Activated CD4-positive, alpha-beta T cell treated with anti-CD3 and anti-CD28 coated beads for 36 hours (primary cell): ENCODE measurements around the gene NUDCD2. TPM values are rescaled to one million over a fixed set of nuclear protein-coding genes. Genes with fewer than 3 reads are reported as not detected.

Experiments
- ATAC-seq: fragments of 200-7000 bp; cut with Tn5 transposase; one replicate; pipeline ENCODE4 v1.10.0; 2021; ENCODE audit warnings: mild to moderate bottlenecking, moderate library complexity
- CTCF ChIA-PET: fragments of 350-600 bp; sonication (Branson Sonifier 250); formaldehyde crosslinking; loops from one replicate; lab custom pipeline; 2021; ENCODE audit warnings: antibody characterized with exemption; lab: Charles Lee
- POLR2A ChIA-PET: fragments of 350-600 bp; sonication (Branson Sonifier 250); formaldehyde crosslinking; loops from one replicate; lab custom pipeline; 2021; ENCODE audit warnings: antibody characterized with exemption, inconsistent platforms; lab: Charles Lee
- DNase-seq: peaks from one replicate; pipeline ENCODE4 v3.0.0-alpha.2; 2020
- H3K27ac Mint-ChIP-seq: one replicate; pipeline ENCODE4 v1.8.0; 2021; ENCODE audit warnings: mixed read lengths
- H3K27me3 Mint-ChIP-seq: one replicate; pipeline ENCODE4 v1.8.0; 2021; ENCODE audit warnings: mixed read lengths
- H3K36me3 Mint-ChIP-seq: one replicate; pipeline ENCODE4 v1.8.0; 2021; ENCODE audit warnings: low read depth, mixed read lengths
- H3K4me1 Mint-ChIP-seq: one replicate; pipeline ENCODE4 v1.8.0; 2021; ENCODE audit warnings: mixed read lengths
- H3K4me3 Mint-ChIP-seq: one replicate; pipeline ENCODE4 v1.8.0; 2021; ENCODE audit warnings: mild to moderate bottlenecking, moderate library complexity, mixed read lengths
- H3K9me3 Mint-ChIP-seq: one replicate; pipeline ENCODE4 v1.8.0; 2021; ENCODE audit warnings: low read depth, mixed read lengths
- intact Hi-C, 2 experiments: fragments of 100-400 bp; cut with DNase I in 1 of 2; cut with micrococcal nuclease in 1 of 2; formaldehyde crosslinking; loops; one replicate each; pipeline versions ENCODE4 v1.14.2 to v1.15.1; 2022 to 2024; cut with DNase I, micrococcal nuclease
- total RNA-seq, 2 experiments: library from RNA; stranded (reverse); gene quantifications; one replicate each; pipeline ENCODE4 v1.2.3, GENCODE V29; 2021

NUDCD2 gene
- total RNA-seq, 2 experiments from 2014 or later = 37.8 to 51.3 TPM

DNA sequence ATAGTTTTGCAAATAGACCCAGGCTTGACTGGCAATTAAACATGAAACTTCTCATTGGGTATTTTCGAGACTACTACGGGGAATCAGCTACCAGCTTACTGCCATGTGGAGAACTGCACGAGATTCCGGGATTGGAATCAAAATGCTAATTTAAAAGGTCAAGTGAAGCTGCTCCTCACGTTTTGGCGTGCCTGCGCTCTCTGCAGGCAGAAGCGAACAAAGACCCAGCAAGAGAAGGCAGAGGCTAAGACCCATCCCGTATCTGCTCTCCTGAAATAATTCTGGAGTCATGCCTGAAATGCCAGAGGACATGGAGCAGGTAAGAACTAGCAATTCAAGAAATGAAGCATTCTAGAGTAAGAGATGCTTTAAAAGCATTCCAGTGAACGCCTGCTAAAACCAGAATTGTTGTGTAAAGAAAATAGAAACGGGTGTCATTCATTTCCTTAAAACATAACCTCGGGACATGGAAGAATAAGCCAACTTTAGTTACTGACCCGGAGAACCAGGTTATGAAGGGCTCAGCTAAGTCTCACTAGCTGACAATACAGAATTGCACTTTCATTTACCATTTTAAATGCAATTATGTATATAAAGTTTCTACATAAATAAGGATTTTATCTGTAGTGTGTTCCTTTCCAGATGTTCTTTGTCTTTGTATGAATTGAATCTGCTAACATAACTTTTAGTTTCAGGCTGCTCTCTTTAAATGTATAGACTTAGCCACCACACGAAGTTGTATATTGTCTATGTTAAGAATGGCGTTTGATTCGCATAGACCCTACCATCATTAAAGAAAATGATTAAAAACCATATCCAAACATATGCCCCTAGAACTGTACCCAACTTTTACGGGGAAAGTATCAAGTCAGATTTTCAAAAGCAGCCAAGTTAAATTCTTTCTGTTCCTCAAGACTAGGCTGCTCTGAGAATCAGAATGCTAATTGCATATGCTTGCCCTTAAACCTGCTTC lies 43.5 kb upstream of the NUDCD2 start:
- no peak for ATAC-seq
- peak; percentile 65 for DNase-seq
- peaks cover 20% of the 10 kb centered on the region for H3K4me1 Mint-ChIP-seq
- H3K27ac Mint-ChIP-seq = peak overlapping the region; percentile 98
- intact Hi-C loops = loop anchor here in 1 of 2 experiments (10.0 kb wide), 1 partner anchor 1959 kb away; the partner anchor contains the start of gene GABRB2
- peaks cover 3% of the 10 kb centered on the region for H3K36me3 Mint-ChIP-seq
- no peaks in the 10 kb centered on the region for H3K27me3 Mint-ChIP-seq
- peak overlapping the region; percentile 81 for H3K4me3 Mint-ChIP-seq
- ChIA-PET CTCF (interaction anchor here (1.3 to 3.5 kb wide), 3 partner anchors 24 to 64 kb away, joined by 3 to 26 read pairs (median 3); partner anchors contain the start of genes HMMR and NUDCD2), POLR2A (interaction anchor here (0.7 to 4.2 kb wide), 2 partner anchors 38 to 44 kb away, joined by 3 to 89 read pairs; partner anchors contain the start of genes HMMR and NUDCD2)
- no peaks in the 10 kb centered on the region for H3K9me3 Mint-ChIP-seq

DNA sequence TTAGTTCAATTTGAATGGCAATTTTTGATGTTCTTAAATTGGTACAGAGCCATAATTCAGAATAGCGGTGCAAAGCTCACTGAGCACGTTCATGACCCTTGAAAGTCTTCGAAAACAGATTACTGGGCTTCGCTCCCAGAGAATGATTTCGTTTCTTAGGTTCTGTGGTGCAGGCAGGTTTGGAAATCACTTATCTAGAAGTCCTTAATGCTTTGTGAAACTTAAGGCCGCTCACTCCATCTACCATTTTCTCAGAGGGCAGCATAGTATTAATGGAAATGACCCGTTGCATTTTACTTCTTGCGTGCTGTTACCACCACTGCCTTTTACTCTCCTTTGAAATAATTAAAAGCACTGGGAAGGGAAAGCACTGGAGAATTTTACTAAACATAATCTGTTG lies 42.6 kb upstream of the NUDCD2 start:
- Mint-ChIP-seq H3K27me3 (no peaks in the 10 kb centered on the region), H3K27ac (peak overlapping the region; percentile 98), H3K4me3 (peak overlapping the region; percentile 81), H3K36me3 (peaks cover 1% of the 10 kb centered on the region), H3K9me3 (no peaks in the 10 kb centered on the region), H3K4me1 (peaks cover 11% of the 10 kb centered on the region)
- intact Hi-C loops = loop anchor here in 1 of 2 experiments (10.0 kb wide), 1 partner anchor 1958 kb away; the partner anchor contains the start of gene GABRB2
- ChIA-PET CTCF (interaction anchor here (1.3 to 3.5 kb wide), 2 partner anchors 23 to 42 kb away, joined by 3 to 26 read pairs; partner anchors contain the start of genes HMMR and NUDCD2), POLR2A (interaction anchor here (4.2 kb wide), 1 partner anchor 43 kb away, joined by 89 read pairs; the partner anchor contains the start of genes HMMR and NUDCD2)
- DNase-seq = no peak
- no peak for ATAC-seq

DNA sequence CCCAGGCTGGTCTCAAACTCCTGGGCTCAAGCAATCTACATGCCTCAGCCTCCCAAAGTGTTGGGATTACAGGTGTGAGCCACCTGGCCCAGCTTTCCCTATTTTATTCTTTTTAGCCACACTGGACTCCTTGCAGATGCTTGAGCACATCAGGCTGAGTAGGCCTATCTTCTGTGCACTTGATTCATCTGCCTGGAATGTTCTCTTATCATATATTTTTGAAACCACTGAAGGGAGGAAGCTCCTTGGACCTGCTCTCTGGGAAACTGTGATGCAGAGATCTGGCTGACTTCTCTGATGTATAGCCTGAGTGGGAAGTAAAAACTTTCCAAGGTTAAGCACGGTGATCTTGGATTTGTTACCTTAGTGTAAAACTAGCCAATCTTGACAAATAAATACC lies 39.0 kb upstream of the NUDCD2 start:
- Mint-ChIP-seq H3K4me3 (no peak overlapping the region), H3K27ac (no peak overlapping the region), H3K9me3 (no peaks in the 10 kb centered on the region), H3K4me1 (peaks cover 9% of the 10 kb centered on the region), H3K36me3 (no peaks in the 10 kb centered on the region), H3K27me3 (no peaks in the 10 kb centered on the region)
- CTCF ChIA-PET = interaction anchor here (1.0 to 1.1 kb wide), 2 partner anchors 10 to 45 kb away, joined by 3 to 5 read pairs; no protein-coding TSS in a partner anchor
- intact Hi-C loops = no loop called here
- no peak for ATAC-seq
- POLR2A ChIA-PET = interaction anchor here (1.3 kb wide), 1 partner anchor 37 kb away, joined by 6 read pairs; no protein-coding TSS in a partner anchor
- no peak for DNase-seq

DNA sequence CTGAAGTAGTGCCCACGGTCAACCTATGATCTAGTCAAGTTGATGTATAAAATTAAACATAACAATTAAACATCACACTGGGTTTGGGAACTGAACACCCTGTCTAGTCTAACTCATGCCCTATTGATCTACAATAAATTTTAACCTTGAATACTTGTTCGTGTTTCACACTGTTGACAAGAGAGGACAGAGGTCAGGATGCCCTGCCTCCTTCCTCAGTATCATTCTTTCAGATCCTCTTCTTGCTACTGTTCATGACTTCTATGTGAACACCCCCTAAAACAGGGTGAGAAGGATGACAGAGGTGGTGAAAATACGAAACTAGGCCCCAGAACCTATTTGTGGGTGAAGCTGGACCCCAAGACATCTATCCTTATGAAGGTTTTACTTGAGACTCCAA lies 37.4 kb upstream of the NUDCD2 start:
- peaks cover under 1% of the 10 kb centered on the region for H3K4me1 Mint-ChIP-seq
- H3K36me3 Mint-ChIP-seq = peaks cover 8% of the 10 kb centered on the region
- POLR2A ChIA-PET = no interaction called here
- H3K27me3 Mint-ChIP-seq = no peaks in the 10 kb centered on the region
- no peak for DNase-seq
- no peaks in the 10 kb centered on the region for H3K9me3 Mint-ChIP-seq
- intact Hi-C loops = no loop called here
- no peak for ATAC-seq
- H3K4me3 Mint-ChIP-seq = no peak overlapping the region
- H3K27ac Mint-ChIP-seq = no peak overlapping the region
- CTCF ChIA-PET = no interaction called here

DNA sequence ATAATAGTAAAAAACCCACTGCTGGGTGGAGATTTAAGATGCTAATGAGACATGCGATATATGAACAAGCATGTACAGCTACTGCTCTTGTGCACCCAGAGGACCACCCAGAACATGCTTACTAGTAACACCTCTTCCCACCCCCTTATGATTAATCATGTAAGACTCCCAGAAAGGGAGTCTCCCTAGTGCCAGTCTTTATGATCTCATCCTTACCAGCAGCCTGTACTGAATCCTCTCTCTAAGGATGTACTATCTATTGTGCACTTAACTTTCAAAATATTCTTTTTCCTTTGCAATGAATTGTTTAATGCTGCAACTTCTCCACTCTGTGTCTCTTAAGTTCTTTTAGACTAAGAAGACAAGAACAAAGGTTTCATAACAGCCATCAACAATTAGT lies 36.4 kb upstream of the NUDCD2 start:
- CTCF ChIA-PET = interaction anchor here (1.1 kb wide), 1 partner anchor 80 kb away, joined by 3 read pairs; no protein-coding TSS in a partner anchor
- Mint-ChIP-seq H3K27me3 (no peaks in the 10 kb centered on the region), H3K27ac (no peak overlapping the region), H3K9me3 (no peaks in the 10 kb centered on the region), H3K4me3 (no peak overlapping the region), H3K4me1 (no peaks in the 10 kb centered on the region), H3K36me3 (peaks cover 9% of the 10 kb centered on the region)
- POLR2A ChIA-PET = no interaction called here
- ATAC-seq (no peak), DNase-seq (no peak)
- intact Hi-C loops = no loop called here

DNA sequence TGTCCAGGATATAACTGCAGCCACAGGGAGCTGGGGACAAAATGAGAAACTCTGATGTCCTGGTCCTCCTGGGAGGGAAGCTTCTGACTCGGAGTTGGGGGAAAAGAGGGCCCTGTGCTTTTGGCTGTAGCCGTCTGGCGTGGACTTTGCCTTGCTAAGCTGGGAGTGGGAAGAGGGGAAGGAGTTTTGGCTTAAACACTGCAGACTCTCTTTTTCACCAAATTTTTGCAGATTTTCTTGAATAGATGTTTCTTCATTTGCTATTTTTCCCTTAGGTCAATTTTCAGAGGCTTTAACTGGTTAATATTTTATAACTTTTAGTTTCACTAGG lies 29.8 kb upstream of the NUDCD2 start:
- no peaks in the 10 kb centered on the region for H3K27me3 Mint-ChIP-seq
- intact Hi-C loops = no loop called here
- no peaks in the 10 kb centered on the region for H3K9me3 Mint-ChIP-seq
- CTCF ChIA-PET = interaction anchor here (0.9 to 2.4 kb wide), 3 partner anchors 10 to 52 kb away, joined by 3 to 6 read pairs (median 5); partner anchors contain the start of gene CCNG1
- POLR2A ChIA-PET = no interaction called here
- ATAC-seq = no peak
- H3K36me3 Mint-ChIP-seq = peaks cover 42% of the 10 kb centered on the region
- no peak overlapping the region for H3K27ac Mint-ChIP-seq
- H3K4me3 Mint-ChIP-seq = no peak overlapping the region
- H3K4me1 Mint-ChIP-seq = no peaks in the 10 kb centered on the region
- no peak for DNase-seq

DNA sequence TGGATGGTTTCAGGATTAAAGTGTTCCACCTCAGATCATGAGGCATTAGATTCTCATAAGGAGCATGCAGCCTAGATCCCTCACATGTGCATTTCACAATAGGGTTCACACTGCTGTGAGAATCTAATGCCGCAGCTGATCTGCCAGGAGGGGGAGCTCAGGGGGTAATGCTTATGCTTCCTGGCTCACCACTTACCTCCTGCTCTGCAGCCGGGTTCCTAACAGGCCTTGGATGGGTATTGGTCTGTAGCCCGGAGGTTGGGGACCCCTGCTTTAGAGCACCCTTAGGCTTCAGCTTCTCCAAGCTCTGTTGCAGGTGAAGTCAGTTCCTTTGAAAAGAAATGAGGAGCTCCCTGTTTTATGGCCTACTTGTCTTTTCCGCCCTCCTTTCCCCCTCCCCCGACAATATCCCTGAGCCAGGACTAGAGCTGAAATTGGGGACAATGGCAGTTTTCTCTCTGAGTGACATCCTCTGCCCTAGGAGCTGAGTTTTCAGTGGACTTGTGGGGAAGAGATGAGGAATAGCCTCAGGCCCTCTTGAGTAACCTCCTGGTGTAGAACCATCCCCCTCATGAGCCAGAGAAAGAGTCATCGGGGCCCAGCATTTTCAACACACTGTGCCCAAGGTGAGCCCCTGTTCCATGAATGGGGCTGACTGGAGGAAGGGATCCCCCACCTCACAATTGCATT lies 29.3 kb upstream of the NUDCD2 start:
- intact Hi-C loops = no loop called here
- ChIA-PET CTCF (interaction anchor here (0.9 to 2.4 kb wide), 3 partner anchors 10 to 52 kb away, joined by 3 to 6 read pairs (median 5); partner anchors contain the start of gene CCNG1), POLR2A (no interaction called here)
- Mint-ChIP-seq H3K9me3 (no peaks in the 10 kb centered on the region), H3K36me3 (peaks cover 45% of the 10 kb centered on the region), H3K4me3 (no peak overlapping the region), H3K27me3 (no peaks in the 10 kb centered on the region), H3K4me1 (no peaks in the 10 kb centered on the region), H3K27ac (no peak overlapping the region)
- no peak for ATAC-seq
- DNase-seq = peak; percentile 17

DNA sequence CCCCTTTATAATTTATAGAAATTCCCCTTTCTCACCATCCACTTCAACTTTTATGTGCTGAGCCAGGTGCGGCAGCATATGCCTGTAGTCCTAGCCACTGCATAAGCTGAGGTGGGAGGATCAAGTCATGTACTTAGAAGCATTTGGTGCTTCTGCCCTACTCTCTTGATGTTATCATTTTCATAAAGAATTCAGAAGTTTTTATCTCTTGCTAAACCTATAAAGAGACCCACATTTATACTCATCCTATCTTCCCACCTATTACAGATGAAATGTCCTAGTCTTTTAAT lies 19.0 kb upstream of the NUDCD2 start:
- ATAC-seq = no peak
- Mint-ChIP-seq H3K4me1 (peaks cover 6% of the 10 kb centered on the region), H3K36me3 (peaks cover 67% of the 10 kb centered on the region), H3K27ac (no peak overlapping the region), H3K4me3 (no peak overlapping the region), H3K27me3 (no peaks in the 10 kb centered on the region), H3K9me3 (no peaks in the 10 kb centered on the region)
- no peak for DNase-seq
- ChIA-PET CTCF (interaction anchor here (1.0 kb wide), 1 partner anchor 24 kb away, joined by 3 read pairs; no protein-coding TSS in a partner anchor), POLR2A (no interaction called here)
- intact Hi-C loops = loop anchor here in 1 of 2 experiments (10.0 kb wide), 1 partner anchor 1026 kb away; no protein-coding TSS in a partner anchor

DNA sequence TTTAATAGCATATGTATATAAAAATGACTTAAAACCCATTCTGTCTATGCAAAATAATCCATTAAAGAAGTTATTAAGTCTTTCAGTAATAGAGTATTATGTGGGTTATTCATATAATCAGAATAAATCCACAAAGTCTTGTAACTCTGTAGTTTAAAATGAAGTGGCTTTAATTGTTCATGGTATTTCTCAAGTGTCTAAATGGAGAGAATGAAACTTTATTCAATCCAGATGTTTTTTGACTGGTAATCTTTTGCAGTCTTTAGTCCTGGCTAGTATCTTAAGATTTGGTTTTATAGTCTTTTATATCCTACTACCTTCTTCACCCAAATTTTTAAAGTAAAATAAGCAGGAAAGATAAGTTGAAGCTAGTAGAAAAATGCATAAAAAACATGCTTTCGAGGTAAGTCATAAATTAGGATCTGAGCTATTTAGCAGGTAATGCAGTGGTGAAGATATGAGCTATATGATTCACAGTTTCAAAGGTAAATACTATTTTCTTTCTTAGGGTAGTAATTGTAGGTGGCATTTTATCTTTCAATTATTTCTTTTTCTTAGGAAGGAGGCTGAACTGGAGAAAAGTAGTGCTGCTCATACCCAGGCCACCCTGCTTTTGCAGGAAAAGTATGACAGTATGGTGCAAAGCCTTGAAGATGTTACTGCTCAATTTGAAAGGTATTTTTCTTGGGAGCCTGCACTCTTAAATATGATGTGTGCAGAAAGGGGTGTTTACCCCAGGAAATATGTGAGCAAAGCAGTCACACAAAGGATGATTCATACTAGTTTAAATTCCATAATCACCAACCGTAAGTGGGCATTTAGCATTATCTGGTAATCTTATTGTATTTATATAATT lies 18.5 kb upstream of the NUDCD2 start:
- DNase-seq = no peak
- intact Hi-C loops = loop anchor here in 1 of 2 experiments (10.0 kb wide), 1 partner anchor 1026 kb away; no protein-coding TSS in a partner anchor
- ChIA-PET POLR2A (no interaction called here), CTCF (interaction anchor here (1.0 kb wide), 1 partner anchor 24 kb away, joined by 3 read pairs; no protein-coding TSS in a partner anchor)
- ATAC-seq = no peak
- H3K27me3 Mint-ChIP-seq = no peaks in the 10 kb centered on the region
- peaks cover 69% of the 10 kb centered on the region for H3K36me3 Mint-ChIP-seq
- H3K4me1 Mint-ChIP-seq = peaks cover 6% of the 10 kb centered on the region
- H3K9me3 Mint-ChIP-seq = no peaks in the 10 kb centered on the region
- no peak overlapping the region for H3K27ac Mint-ChIP-seq
- no peak overlapping the region for H3K4me3 Mint-ChIP-seq

DNA sequence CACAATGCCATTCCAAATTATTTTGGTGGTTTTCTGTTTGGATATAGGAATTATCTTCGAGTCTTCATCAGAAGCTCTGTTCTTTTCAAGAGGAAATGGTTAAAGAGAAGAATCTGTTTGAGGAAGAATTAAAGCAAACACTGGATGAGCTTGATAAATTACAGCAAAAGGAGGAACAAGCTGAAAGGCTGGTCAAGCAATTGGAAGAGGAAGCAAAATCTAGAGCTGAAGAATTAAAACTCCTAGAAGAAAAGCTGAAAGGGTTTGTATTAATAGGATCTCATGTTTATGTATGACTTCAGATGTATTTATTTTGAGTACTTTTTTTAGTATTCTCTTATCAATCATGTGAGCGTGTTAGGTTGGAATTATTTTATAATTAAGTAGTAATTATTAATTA lies 15.5 kb upstream of the NUDCD2 start:
- CTCF ChIA-PET = interaction anchor here (1.4 kb wide), 1 partner anchor 17 kb away, joined by 3 read pairs; no protein-coding TSS in a partner anchor
- intact Hi-C loops = loop anchor here in 1 of 2 experiments (10.0 kb wide), 1 partner anchor 1029 kb away; no protein-coding TSS in a partner anchor
- no peaks in the 10 kb centered on the region for H3K27me3 Mint-ChIP-seq
- POLR2A ChIA-PET = no interaction called here
- DNase-seq (no peak), ATAC-seq (no peak)
- no peaks in the 10 kb centered on the region for H3K9me3 Mint-ChIP-seq
- no peak overlapping the region for H3K27ac Mint-ChIP-seq
- no peak overlapping the region for H3K4me3 Mint-ChIP-seq
- H3K4me1 Mint-ChIP-seq = peaks cover 6% of the 10 kb centered on the region
- peaks cover 72% of the 10 kb centered on the region for H3K36me3 Mint-ChIP-seq
